ENCODE data around the gene IGFBP3.

The IGFBP3 gene

DNA sequence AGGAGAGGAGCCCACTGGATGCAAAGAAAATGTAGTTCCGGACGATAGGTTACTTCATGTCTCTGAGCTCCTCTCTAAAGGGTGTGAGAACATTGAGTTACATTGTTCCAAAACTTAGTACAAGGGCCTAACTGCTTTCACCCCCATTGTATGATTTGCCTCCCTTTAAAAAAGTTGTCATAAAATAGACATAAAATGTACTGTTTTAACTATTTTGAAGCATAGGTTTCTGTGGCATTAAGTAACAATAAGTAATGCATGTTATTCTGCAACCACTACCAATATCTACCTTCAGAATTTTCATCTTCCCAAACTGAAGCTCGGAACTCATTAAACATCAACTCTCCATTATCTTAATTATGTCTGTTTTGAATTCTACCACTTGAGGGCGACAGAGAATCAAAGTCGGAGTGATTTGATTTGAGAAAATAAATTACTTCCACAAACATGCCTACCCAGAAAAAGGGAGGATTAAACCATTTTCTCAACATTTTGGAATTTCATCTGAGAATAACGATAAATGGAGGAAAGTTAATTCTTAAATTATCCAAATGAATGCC is 30.1 kb downstream of the IGFBP3 start:
- no peak for DNase-seq

DNA sequence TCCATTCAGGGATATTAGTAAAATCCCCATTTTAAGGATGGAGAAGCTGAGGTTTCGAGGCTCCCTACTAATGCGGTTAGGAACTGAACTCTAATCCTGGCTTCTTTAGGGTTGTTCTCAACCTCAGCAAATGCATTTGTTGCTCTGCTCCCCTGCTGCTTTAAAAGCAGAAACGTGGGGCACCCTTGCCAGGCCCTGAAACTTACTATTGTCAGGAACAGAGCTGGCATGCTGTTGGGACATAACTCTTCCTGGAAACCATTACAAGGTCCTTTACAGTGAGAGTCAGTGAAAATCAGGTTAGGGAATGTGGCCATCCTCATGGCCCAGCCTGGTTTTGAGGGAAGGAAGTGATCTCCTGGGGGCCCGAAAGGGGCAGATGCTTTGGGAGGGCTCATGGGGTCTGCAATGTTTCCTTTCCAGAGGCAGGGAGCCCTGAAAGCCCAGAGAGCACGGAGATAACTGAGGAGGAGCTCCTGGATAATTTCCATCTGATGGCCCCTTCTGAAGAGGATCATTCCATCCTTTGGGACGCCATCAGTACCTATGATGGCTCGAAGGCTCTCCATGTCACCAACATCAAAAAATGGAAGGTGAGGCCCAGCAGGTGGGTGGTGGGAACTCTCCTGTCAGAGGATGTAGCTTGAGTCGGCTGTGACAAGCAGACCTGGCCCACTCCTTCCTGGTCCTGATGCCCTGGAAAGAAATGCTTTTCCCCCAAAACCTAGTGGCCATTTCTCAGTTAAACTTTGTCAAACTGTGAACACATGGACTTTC is 30.8 kb downstream of the IGFBP3 start:
- no peak for DNase-seq

DNA sequence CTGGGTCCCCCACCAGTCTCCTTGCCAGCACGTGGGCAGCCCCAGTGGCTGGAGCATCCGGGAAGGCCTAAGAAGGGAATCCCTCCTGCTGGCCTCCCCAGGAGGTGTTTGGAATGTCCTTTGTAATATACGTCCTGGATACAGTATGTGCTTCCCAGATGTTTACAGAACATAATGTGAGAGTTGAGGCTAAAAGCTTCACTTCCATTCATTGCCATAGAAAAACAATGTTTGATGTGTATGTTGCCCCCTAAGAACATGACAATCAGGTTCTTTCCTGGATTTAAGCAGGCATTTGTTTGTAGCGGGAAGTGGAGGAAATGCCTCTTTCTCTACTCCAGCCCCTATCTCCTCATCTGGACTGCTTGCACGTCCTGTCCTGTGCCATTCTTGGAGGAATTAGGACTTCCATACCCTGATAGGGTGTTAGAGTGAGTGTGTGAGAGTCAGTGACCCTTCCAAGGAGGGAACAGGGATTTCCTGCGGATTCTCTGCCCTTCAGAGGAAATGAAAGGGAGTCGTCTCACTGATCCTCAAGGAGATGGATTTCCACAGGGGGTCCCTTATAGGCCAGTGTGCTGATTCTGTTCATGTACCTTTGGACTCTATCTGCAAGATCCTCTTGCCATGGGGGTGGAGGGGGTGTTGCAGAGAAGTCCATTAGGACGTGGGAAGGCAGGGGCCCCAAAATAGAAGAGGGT is 31.6 kb downstream of the IGFBP3 start:
- no peak for DNase-seq

DNA sequence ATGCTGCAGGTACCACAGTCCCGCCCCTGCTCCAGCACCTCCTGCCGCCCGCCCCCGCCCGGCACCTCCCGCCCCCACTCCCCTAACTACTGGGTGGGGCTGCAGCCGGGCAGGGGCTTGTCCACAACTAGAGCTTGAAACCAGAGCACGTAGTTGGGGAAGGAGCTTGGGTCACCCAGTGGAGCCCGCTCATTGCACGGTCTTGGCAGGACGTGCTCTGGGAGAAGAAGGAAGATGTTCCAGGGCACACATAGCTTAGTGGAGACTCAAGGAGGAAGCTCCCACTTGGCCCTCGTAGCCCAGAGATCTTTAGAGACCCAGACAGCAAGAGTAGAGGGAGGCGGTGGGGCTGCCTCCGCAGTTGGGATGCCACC is 32.1 kb downstream of the IGFBP3 start:
- no peak for DNase-seq

DNA sequence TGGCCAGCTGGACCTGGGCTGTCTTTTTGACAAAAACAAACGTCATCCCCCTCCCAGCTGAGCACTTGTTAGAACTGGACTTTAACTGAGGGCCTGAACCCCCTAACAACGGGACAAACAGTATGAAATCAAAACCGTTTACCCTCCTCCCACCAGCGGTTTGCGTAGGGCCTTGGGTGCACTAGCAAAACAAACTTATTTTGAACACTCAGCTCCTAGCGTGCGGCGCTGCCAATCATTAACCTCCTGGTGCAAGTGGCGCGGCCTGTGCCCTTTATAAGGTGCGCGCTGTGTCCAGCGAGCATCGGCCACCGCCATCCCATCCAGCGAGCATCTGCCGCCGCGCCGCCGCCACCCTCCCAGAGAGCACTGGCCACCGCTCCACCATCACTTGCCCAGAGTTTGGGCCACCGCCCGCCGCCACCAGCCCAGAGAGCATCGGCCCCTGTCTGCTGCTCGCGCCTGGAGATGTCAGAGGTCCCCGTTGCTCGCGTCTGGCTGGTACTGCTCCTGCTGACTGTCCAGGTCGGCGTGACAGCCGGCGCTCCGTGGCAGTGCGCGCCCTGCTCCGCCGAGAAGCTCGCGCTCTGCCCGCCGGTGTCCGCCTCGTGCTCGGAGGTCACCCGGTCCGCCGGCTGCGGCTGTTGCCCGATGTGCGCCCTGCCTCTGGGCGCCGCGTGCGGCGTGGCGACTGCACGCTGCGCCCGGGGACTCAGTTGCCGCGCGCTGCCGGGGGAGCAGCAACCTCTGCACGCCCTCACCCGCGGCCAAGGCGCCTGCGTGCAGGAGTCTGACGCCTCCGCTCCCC is 32.7 kb downstream of the IGFBP3 start, which contains the start of gene IGFBP1:
Gene IGFBP1 (plus strand): TSS at position 304 of the 808 bp plus-strand sequence. CDS start 165 bp downstream, at position 469.
- DNase-seq = no peak

DNA sequence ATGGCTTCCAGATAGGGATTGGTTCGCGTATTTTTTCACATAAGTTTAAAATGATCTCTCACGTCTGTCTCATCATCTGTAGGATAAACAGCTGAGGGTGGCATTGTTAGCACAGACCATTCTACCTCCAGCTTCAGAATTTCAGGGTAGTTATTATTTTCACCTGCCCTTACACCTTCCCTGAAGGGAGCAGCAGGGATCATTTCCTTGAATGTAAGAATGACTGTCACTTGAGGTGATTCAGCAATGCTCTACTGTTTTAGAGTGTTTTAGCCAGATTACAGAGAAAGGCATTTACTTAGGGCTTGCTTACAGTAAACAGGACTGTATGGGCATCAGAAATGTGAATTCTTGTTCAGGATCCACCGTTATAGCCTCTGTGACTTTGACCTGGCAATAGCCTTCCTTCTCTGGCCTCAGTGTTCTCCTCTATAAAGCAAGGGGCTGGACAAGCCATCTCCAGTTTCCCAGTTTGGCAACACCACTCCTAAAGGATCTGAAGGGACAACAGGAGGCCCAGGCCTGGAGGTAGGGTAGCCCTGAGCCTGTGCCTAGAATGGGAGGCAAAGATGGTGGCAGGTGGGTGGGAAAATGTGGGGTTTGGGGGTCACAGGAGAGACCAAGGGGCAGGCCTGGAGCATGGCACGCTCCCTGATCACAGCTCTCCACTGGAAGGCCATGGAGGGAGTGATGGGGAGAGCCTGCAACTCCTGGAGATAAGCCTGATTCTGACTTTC is 34.0 kb downstream of the IGFBP3 start:
- no peak for DNase-seq

DNA sequence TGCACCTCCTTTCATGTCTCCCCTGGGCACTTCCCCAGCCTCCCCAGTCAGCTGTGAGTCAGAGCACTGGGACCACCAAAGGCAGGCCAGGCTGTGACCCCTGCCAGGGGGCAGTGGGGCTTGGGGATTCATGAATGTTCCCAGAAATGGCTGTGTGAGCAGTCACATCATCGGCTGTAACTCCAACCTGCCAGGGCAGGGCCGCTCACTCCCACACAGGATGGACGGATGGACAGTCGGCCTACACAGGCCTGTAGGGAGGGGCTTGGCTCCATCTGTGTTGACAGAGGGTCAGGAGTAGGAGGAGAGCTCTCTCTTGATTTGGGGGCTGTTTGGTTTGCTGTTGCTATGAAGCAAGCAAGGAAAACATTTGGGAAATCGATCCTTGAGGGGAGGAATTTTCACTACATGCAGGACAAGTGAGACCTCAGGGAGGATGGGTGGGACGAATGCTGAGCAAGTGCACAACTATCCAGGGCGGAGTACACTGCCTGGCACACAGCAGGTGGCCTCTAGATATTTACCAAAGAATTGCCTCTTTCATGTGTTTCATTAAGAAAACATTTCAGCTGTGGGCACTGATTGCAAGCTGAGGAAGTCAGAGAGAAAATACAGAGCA is 35.7 kb downstream of the IGFBP3 start:
- DNase-seq = no peak

DNA sequence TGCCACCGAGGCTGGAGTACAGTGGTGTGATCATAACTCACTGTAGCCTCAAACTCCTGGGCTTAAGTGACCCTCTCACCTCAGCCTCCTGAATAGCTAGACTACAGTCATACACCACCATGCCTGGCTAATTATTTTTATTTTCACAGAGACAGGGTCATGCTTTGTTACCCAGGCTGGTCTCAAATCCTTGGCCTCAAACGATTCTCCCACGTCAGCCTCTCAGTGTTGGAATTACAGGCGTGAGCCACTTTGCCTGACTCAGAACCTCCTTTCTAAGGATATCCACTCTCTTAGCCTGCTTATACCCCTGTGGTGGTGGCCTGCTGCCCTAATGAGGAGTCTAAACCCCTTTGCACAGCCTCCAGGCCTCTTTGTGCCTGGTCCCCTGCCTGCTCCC is 36.9 kb downstream of the IGFBP3 start:
- DNase-seq = no peak

DNA sequence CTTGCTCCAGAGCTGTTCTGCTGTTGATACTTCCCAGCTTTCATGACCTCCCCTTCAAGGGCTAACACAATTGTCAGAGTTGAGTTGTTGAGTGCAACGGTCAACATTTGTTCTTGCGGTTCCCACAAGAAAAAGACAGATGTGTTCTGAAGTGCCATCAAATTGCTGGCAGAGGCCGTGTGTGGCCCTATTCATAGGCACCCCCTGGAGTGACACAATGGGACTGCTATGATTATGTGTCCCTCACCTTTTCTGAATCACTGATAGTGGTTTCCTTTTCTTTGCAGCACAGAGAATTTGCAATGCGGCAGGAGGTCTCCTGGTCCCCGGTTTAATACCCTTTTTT is 38.6 kb downstream of the IGFBP3 start:
- DNase-seq = no peak

DNA sequence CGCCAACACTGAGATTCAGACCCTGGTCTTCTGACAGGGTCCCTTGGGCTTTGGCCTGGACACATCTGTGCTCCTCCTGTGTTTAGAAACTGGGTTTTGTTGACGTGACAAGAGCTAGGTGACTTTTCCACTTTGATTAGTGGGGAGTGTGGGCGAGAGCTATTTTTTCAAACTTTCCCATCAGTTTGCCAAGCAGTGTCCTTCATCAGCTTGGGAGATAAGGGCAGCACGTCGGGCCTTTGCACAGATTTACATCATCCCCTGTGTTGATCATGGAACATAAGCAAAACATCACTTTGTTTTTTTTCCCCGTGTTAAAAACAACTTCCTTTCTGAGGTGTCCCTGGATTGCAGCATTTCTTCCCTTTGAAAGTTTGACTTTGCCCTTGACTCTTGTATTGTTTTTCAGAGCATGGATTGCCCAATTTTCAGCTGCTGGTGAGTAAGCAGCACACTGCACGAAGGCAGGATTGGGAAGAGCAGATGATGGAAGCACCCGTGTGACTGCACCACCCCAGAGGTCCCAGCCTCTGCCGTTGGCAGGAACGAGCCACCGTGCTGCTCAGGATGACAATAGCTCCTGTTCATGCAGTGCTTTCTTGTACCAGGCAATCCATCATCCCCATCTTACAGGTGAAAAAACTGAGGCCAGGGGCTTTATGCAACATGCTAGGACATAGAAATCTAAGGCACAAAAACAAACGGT is 39.2 kb downstream of the IGFBP3 start:
- no peak for DNase-seq

DNA sequence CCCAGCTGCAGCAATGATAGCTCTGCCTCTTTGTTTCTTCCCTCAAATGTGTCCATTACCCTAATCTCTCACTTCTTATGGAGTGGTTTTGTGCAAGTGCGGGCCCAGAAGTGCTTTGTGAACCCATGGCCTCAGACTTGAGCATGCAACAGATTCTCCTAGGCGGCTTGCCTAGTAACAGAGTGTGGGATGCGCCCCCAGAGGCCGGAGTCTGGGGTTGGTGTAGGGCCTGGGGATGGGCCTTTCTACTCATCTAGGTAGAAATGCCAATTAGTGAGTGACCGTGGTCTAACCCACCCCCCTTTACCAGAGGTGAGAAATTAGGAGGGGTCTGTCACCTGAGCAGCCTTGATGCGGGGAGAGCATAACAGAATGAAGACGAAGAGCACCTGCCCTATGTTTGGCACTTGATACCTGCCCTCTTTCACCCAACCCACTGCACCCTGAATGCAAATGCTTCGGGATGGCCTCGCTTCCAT is 39.8 kb downstream of the IGFBP3 start:
- DNase-seq = no peak

DNA sequence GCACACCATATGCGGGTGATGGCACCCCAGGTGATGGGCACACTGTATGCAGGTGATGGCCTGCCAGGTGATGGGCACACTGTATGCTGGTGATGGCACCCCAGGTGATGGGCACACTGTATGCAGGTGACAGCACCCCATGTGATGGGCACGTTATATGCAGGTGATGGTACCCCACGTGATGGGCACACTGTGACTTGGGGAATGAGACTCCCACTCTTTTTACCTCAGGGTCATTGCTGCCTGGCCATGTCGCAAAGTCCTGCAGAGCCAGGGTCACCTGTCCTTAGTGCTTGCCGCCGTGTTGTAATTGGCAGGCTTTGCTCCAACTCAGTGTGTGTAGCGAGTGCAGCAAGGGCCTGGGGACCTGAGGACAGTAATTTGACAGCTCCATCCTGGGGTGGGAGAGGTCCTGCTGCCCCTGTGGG is 40.6 kb downstream of the IGFBP3 start:
- DNase-seq = no peak

DNA sequence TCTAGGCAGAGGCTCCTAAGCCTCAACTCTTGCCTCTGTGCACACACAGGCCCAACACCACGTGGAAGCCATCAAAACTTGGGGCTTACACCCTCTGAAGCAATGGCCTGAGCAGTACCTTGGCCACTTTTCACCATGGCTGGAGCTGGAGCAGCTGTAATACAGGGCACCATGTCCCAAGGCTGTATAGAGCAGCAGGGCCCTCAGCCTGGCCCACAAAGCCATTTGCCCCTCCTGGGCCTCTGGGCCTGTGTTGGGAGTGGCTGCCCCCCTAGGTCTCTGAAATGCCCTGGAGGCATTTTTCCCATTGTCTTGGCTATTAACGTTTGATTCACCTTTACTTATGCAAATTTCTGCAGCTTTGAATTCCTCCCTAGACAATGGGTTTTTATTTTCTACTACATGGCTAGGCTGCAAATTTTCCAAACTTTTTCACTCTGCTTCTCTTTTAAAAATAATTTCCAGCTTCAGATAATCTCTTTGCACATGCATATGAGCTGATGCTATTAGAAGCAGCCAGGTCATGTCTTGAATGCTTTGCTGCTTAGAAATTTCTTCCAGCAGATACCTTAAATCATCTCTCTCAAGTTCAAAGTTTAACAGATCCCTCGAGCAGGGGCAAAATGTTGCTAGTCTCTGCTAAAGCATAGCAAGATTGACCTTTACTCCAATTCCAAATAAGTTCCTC is 42.5 kb downstream of the IGFBP3 start:
- DNase-seq = no peak

DNA sequence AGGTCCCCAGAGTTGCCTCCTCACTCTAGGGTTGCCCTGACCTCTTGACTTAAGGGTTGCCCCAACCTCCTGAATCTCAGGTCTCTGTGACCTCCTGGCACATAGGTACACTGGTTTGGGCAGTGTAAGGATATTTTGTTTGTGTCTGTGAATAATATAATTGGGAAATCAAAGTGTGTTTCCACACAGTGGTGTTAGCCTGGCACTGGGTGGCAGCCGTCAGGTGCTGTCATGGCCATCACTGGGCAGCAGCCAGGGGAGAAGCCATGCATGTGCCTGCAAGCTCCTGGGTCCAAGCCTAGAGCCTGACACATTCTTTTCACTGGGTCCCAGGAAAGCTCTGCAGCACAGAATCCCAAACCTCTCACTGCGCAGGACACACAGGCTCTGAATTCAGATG is 44.6 kb downstream of the IGFBP3 start:
- no peak for DNase-seq

DNA sequence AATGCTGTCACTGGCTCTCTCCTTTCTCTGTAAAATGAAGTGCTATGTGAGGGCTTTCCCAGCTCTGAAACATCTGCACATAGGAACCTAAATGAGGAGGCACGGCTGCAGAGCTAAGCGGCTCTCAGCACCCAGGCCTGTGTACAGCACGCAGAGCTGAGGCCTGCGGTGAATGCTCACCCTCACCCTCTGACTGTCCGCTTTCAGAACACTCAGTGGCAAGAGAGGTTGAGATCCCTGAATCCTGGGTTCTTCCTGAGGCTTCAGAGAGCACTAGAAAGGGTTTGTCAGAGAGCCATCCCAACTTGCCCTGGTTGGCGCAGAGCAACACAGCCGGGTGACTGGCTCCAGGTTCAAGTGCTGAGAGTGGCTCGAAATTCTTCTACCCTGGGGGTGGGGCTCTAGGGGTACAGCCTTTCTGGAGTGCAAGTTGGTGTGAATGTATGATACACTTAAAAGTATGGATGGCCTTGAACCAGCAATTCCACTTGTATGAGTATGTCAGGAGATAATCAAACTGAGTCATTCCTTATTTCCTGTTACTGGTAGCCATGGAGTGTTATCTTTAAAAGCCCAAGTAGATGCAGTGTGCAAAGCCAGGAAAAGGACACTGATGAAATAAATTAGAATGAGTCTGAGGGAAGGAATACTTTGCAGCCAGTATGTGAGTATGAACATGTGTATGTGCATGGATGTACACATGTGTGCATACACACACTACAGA is 46.5 kb downstream of the IGFBP3 start:
- no peak for DNase-seq

DNA sequence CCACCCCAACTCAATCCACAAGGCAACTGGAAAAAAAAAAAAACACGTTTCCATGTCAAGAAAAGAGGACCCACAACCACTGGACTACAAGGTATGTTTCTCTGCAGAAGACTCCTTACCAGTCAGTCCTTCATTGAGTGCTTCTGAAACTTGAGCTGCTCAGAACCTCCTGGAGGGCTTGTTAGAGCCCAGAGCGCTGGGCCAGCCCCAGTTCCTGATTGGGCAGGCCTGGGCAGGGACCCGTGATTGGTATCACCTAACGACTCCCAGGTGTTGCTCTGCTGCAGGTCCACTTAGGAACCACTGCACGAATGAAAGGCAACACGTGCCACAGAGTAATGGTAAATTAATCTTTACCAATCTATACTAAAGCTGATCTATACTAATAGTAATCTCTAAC is 47.7 kb downstream of the IGFBP3 start:
- no peak for DNase-seq

DNA sequence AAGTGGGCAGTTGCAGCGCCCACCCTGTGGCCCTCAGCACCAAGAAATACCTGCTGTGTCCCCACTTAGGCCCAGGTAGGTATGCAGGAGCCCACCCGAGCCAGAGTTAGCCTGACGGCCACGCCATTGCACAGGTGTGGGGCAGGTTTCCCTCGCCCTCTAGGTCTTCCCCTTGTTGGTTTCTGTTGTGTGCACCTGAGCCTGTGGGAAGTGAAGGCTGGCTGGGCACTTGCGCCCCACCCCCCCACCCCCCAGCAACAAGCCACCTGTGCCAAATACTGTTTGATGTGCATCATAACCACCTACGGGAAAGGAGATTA is 48.1 kb downstream of the IGFBP3 start, which contains the start of gene CCDC201:
Gene CCDC201 (minus strand): TSS at position 48 of the 320 bp plus-strand sequence. CDS start 75 bp downstream, outside the sequence.
- DNase-seq = no peak

DNA sequence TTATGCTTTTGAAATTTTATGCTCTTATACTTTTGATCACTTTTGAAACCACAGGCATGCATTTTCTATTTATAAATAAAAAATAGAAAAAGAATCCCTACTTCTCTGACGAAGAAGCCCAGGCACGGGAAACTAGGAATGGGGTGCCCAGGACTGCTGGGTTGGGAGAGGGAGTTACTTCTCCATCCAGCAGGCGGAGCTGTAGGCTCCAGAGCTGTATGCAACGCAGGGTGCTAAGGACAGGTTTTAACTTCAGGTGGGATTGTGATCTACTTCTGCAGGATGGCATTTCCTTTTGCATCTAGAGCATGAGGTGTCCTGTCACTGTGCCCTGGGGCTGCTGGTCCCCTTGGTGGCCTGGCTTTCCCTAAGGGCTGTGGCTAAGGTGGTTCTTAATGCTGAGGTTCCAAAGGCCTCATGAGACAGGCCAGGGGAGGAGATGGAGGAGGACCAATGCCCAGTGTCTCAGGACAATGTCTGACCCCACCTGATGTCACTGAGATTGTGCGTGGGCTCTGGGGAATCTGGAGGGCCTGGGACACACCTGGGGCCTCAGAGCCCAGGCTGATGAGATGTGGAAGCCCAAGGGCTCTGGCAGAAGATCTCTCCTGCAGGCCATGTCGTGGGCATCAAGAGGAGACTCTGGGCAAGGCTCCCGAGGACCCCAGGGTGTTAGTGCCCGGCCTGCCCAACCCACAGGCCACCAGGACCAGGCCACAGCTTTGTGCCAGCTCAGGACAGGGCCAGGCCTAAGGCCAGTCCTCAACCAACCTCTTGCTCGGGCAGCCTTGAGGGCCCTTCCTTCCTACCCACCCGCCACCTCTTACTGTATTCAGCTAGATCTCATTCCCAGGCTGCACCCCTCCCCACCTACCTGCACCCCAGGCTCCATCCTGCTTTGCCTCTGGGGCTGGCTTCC is 48.7 kb downstream of the IGFBP3 start:
- no peak for DNase-seq

DNA sequence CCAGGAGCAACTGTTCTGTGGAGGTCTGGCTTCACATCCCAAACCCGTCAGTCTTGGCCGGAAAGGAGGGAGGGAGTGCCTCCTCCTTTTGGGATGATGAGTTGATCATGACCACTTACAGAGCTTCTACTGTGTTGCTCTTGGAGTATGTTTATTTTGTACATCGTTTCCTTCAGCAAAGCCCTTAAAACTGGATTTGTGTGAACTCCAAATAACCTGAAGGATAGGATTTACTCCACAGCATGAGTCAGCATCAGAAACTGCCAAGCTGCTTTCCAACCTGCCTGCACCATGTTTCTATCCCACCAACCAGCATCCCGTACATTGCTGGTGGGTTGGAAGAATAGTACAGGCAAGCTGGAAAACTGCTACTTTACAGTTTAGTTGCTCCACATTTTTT is 51.6 kb downstream of the IGFBP3 start:
- DNase-seq = no peak

All from stimulated activated CD4-positive, alpha-beta T cell treated with anti-CD3 and anti-CD28 coated beads, Interleukin-2, amount 100 ng/mL, for 24 hours (primary cell).